ENCODE measurements around the gene OR2Y1. TPM values are rescaled to one million over a fixed set of nuclear protein-coding genes. Genes with fewer than 3 reads are reported as not detected.
A peak's percentile ranks its signal among the peaks of the same experiment; 100 is the strongest.

OR2Y1 gene
- total and polyA plus RNA-seq, 2 experiments from 2014 or later: not detected

DNA sequence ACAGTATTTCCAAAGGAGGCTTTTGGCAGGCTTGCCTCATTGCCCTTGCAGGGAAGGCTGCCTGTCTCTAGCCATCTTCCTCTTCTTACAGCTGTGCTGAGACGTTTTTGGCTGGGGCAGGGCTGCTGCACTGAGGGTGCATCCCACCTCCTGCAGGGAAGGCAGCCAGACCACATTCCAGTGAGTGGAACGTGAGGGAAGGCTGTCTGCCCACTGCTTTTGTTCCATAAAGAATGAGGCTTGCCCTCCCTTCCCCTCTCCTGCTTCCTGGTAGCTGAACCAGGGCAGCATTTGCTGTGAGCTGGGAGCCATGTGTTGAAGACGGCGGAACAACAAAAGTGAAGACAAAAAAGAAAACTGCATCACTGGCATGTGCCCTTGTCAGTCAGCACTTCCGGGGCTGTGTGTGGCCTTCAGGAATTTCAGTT is 46.0 kb upstream of the OR2Y1 start (continued):
- TF ChIP-seq ZNF462 (CRISPR knock-in tag; IDR thresholded peaks at IDR 0.05) (0 out of 2 replicates have a peak, but pooled peaks have one; percentile 45), POLR2AphosphoS5 (IDR thresholded peaks at IDR 0.05; ENCODE audit: low read depth) (peak; percentile 56)

DNA sequence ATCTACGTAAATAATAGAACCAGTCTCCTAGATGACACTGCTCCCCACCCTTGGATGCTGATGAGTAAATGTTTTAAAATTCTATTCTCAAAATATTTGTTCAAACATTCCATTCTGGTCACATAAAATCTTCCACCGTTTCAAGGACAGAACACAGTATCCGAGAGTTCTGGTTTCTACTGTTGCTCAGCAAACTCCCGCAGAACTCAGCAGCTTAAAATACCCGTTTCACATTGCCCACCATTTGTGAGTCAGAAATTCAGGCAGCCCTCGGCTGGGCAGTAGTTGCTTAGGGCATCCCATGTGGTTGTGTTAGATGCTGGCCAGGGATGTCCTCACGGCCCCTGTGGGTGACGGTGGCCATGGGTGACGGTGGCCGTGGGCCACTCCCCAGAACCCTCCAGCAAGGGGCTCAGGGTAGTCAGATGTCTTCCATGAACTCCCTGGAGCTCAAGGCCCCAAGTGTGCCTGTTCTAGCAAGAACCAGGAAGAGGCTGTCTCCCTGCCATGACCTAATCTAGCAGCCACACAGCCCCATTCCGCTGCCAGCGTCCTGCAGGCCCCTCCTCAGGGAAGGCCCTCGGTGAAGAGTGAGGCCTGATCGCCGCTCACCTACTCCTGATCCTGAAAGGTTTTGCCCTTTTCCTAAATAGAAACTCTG is 45.4 kb upstream of the OR2Y1 start:
- Histone ChIP-seq H3K4me2 (peak overlapping the region; percentile 70), H3K27me3 (ENCODE audit: insufficient read depth) (no peaks in the 10 kb centered on the region), H4K20me1 (replicated peaks; ENCODE audit: insufficient read depth) (0 out of 2 replicates have a peak, but pooled peaks cover under 1% of the 10 kb centered on the region), H3K4me3 (peak overlapping the region; percentile 37), H3K36me3 (ENCODE audit: insufficient read depth) (no peaks in the 10 kb centered on the region), H2AFZ (no peak overlapping the region), H3K27ac (ENCODE audit: low read depth) (peak overlapping the region; percentile 85), H3K4me1 (ENCODE audit: insufficient read depth) (peaks cover 29% of the 10 kb centered on the region), H3K79me2 (replicated peaks; ENCODE audit: insufficient read depth) (0 out of 2 replicates have a peak, but pooled peaks cover 4% of the 10 kb centered on the region), H3K9me2 (ENCODE audit: insufficient read depth) (no peaks in the 10 kb centered on the region), H3F3A (replicated peaks; ENCODE audit: low read depth) (peaks cover 11% of the 10 kb centered on the region; the same call in 1 of the 2 replicates)
- peak overlapping the region; percentile 95 for H3K27ac Mint-ChIP-seq
- no peak for DNase-seq (ENCODE audit: low spot score)
- H3K27me3 Mint-ChIP-seq (ENCODE audit: insufficient read depth, low read depth, poor library complexity): peaks cover 10% of the 10 kb centered on the region
- peaks cover 17% of the 10 kb centered on the region for H3K9me3 Mint-ChIP-seq
- peaks cover 17% of the 10 kb centered on the region for H3K36me3 Mint-ChIP-seq (ENCODE audit: low read depth)
- peaks cover 47% of the 10 kb centered on the region for H3K4me1 Mint-ChIP-seq
- peak; percentile 42 for ATAC-seq
- peak overlapping the region; percentile 45 for H3K4me3 Mint-ChIP-seq
- TF ChIP-seq ZNF114 (CRISPR knock-in tag; IDR thresholded peaks at IDR 0.05): no peak
- no peak for TF ChIP-seq NANOG (IDR thresholded peaks at IDR 0.05; ENCODE audit: borderline replicate concordance)
- TF ChIP-seq, protein P1, sequence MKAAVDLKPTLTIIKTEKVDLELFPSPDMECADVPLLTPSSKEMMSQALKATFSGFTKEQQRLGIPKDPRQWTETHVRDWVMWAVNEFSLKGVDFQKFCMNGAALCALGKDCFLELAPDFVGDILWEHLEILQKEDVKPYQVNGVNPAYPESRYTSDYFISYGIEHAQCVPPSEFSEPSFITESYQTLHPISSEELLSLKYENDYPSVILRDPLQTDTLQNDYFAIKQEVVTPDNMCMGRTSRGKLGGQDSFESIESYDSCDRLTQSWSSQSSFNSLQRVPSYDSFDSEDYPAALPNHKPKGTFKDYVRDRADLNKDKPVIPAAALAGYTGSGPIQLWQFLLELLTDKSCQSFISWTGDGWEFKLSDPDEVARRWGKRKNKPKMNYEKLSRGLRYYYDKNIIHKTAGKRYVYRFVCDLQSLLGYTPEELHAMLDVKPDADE (IDR thresholded peaks at IDR 0.05): no peak
- TF ChIP-seq, protein P2, sequence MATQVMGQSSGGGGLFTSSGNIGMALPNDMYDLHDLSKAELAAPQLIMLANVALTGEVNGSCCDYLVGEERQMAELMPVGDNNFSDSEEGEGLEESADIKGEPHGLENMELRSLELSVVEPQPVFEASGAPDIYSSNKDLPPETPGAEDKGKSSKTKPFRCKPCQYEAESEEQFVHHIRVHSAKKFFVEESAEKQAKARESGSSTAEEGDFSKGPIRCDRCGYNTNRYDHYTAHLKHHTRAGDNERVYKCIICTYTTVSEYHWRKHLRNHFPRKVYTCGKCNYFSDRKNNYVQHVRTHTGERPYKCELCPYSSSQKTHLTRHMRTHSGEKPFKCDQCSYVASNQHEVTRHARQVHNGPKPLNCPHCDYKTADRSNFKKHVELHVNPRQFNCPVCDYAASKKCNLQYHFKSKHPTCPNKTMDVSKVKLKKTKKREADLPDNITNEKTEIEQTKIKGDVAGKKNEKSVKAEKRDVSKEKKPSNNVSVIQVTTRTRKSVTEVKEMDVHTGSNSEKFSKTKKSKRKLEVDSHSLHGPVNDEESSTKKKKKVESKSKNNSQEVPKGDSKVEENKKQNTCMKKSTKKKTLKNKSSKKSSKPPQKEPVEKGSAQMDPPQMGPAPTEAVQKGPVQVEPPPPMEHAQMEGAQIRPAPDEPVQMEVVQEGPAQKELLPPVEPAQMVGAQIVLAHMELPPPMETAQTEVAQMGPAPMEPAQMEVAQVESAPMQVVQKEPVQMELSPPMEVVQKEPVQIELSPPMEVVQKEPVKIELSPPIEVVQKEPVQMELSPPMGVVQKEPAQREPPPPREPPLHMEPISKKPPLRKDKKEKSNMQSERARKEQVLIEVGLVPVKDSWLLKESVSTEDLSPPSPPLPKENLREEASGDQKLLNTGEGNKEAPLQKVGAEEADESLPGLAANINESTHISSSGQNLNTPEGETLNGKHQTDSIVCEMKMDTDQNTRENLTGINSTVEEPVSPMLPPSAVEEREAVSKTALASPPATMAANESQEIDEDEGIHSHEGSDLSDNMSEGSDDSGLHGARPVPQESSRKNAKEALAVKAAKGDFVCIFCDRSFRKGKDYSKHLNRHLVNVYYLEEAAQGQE (IDR thresholded peaks at IDR 0.05; ENCODE audit: unreplicated experiment): no peak
- TF ChIP-seq ZNF331 (CRISPR knock-in tag; IDR thresholded peaks at IDR 0.05; ENCODE audit: low read depth): no peak
- TF ChIP-seq EZH2phosphoT487 (IDR thresholded peaks at IDR 0.05; ENCODE audit: unreplicated experiment): no peak
- TF ChIP-seq EZH2 (IDR thresholded peaks at IDR 0.05; ENCODE audit: low read depth, unreplicated experiment): no peak
- TF ChIP-seq STAT1 (IDR thresholded peaks at IDR 0.05; ENCODE audit: unreplicated experiment): no peak
- TF ChIP-seq JUNB (IDR thresholded peaks at IDR 0.05; ENCODE audit: unreplicated experiment): no peak
- TF ChIP-seq, protein P3, sequence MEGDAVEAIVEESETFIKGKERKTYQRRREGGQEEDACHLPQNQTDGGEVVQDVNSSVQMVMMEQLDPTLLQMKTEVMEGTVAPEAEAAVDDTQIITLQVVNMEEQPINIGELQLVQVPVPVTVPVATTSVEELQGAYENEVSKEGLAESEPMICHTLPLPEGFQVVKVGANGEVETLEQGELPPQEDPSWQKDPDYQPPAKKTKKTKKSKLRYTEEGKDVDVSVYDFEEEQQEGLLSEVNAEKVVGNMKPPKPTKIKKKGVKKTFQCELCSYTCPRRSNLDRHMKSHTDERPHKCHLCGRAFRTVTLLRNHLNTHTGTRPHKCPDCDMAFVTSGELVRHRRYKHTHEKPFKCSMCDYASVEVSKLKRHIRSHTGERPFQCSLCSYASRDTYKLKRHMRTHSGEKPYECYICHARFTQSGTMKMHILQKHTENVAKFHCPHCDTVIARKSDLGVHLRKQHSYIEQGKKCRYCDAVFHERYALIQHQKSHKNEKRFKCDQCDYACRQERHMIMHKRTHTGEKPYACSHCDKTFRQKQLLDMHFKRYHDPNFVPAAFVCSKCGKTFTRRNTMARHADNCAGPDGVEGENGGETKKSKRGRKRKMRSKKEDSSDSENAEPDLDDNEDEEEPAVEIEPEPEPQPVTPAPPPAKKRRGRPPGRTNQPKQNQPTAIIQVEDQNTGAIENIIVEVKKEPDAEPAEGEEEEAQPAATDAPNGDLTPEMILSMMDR (conservative IDR thresholded peaks at IDR 0.05; ENCODE audit: low read depth in 2 of 2): no peak
